ENCODE data around the gene NTM. TPM values are rescaled to one million over a fixed set of nuclear protein-coding genes. Genes with fewer than 3 reads are reported as not detected.

The NTM gene
- polyA plus RNA-seq, 1 donor (not counting 4 experiments of a cell fraction or from before 2014, with no cell fraction given): 47.9 TPM

- Histone ChIP-seq H3K4me3 (ENCODE audit: control insufficient read depth in 2 of 3, extremely low read depth in 1 of 3, insufficient read depth in 2 of 3, low read depth in 1 of 3, low read length in 3 of 3) (no peak overlapping the region), H3K9me1 (ENCODE audit: control insufficient read depth, extremely low read depth, insufficient read depth, low read length) (no peaks in the 10 kb centered on the region), H3K36me3 (ENCODE audit: control insufficient read depth in 2 of 2, extremely low read depth in 1 of 2, insufficient read depth in 2 of 2, low read length in 2 of 2) (no peaks in the 10 kb centered on the region), H3K27me3 (ENCODE audit: control insufficient read depth, extremely low read depth, insufficient read depth, low read length) (no peaks in the 10 kb centered on the region), H3K9ac (ENCODE audit: control insufficient read depth, extremely low read depth, insufficient read depth, low read length) (no peak overlapping the region), H3K9me3 (ENCODE audit: control insufficient read depth, low read depth, low read length) (no peaks in the 10 kb centered on the region), H2AFZ (ENCODE audit: control insufficient read depth, low read length) (no peak overlapping the region), H3K4me2 (ENCODE audit: control insufficient read depth, extremely low read depth, insufficient read depth, low read depth, low read length) (no peak overlapping the region), H3K79me2 (ENCODE audit: control insufficient read depth, insufficient read depth, low read length) (no peaks in the 10 kb centered on the region), H3K4me1 (ENCODE audit: control insufficient read depth, extremely low read depth, insufficient read depth, low read length) (no peaks in the 10 kb centered on the region), H4K20me1 (ENCODE audit: control insufficient read depth, extremely low read depth, insufficient read depth, low read length) (no peaks in the 10 kb centered on the region), H3K27ac (ENCODE audit: control insufficient read depth, insufficient read depth, low read length) (no peak overlapping the region)
- no peak for DNase-seq (ENCODE audit: low read depth, low spot score)
- TF ChIP-seq EZH2 (IDR thresholded peaks at IDR 0.05; ENCODE audit: low read length): no peak
- TF ChIP-seq, protein P1, sequence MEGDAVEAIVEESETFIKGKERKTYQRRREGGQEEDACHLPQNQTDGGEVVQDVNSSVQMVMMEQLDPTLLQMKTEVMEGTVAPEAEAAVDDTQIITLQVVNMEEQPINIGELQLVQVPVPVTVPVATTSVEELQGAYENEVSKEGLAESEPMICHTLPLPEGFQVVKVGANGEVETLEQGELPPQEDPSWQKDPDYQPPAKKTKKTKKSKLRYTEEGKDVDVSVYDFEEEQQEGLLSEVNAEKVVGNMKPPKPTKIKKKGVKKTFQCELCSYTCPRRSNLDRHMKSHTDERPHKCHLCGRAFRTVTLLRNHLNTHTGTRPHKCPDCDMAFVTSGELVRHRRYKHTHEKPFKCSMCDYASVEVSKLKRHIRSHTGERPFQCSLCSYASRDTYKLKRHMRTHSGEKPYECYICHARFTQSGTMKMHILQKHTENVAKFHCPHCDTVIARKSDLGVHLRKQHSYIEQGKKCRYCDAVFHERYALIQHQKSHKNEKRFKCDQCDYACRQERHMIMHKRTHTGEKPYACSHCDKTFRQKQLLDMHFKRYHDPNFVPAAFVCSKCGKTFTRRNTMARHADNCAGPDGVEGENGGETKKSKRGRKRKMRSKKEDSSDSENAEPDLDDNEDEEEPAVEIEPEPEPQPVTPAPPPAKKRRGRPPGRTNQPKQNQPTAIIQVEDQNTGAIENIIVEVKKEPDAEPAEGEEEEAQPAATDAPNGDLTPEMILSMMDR (optimal IDR thresholded peaks at IDR 0.05 in 1 of 3, IDR thresholded peaks at IDR 0.05 in 1 of 3, conservative IDR thresholded peaks at IDR 0.05 in 1 of 3; ENCODE audit: extremely low read depth in 1 of 3, insufficient read depth in 2 of 3, low read length in 3 of 3): no peak
- FAIRE-seq: no peak
- dilution Hi-C loops (cut with MboI; ENCODE audit: extremely low pct_ligation_motif_present, low sequenced_read_pairs): no loop called here
Measured at GRCh38 chr11:131632971-131633370, 262.6 kb downstream of the NTM start.

DNA sequence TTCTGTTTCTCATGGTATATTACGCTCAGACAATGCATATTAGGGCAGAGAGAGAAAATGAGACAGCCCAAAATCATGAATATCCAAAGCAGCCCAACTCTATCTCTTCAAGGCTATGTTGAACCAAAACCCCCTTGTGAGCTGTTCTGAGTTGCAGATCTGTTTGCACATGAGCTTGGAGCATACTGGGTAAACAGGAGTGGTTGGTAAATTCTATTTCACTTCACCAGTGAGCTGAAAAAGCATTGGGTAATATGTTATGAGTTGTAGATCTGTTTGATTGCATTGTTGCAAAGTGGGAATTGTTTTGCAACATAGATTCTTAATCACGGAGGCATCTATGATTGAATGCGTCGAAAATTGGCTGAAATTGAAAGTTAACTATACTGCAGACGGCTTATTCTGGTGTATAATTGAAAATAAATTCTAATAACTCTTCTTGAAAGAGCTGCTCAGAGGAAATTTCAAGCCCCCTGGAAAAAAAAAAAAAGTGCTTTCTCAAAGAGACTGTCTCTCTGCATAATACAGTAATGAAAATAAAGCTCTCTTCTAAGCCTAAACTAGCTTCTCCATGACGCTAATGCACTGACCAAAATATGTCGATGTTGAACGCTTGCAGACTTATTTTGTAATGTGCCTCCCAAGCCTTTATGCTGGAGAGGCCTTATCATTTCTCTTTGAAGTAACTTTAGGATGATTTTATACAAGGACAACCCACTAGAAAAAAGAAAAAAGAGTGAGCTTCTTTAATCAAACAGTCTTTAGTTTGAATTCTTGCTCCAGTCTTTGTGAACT is 263.7 kb downstream of the NTM start:
- no peak overlapping the region for H3K27ac ChIP-seq (ENCODE audit: control insufficient read depth, insufficient read depth, low read length)
- no peaks in the 10 kb centered on the region for H3K79me2 ChIP-seq (ENCODE audit: control insufficient read depth, insufficient read depth, low read length)
- TF ChIP-seq, protein P1 (optimal IDR thresholded peaks at IDR 0.05 in 1 of 3, IDR thresholded peaks at IDR 0.05 in 1 of 3, conservative IDR thresholded peaks at IDR 0.05 in 1 of 3; ENCODE audit: extremely low read depth in 1 of 3, insufficient read depth in 2 of 3, low read length in 3 of 3): no peak
- TF ChIP-seq EZH2 (IDR thresholded peaks at IDR 0.05; ENCODE audit: low read length): no peak
- no peaks in the 10 kb centered on the region for H3K9me3 ChIP-seq (ENCODE audit: control insufficient read depth, low read depth, low read length)
- FAIRE-seq (no peak), DNase-seq (ENCODE audit: low read depth, low spot score) (no peak)
- no peak overlapping the region for H3K4me2 ChIP-seq (ENCODE audit: control insufficient read depth, extremely low read depth, insufficient read depth, low read depth, low read length)
- H3K36me3 ChIP-seq (ENCODE audit: control insufficient read depth in 2 of 2, extremely low read depth in 1 of 2, insufficient read depth in 2 of 2, low read length in 2 of 2): no peaks in the 10 kb centered on the region
- no peak overlapping the region for H3K9ac ChIP-seq (ENCODE audit: control insufficient read depth, extremely low read depth, insufficient read depth, low read length)
- no peaks in the 10 kb centered on the region for H3K9me1 ChIP-seq (ENCODE audit: control insufficient read depth, extremely low read depth, insufficient read depth, low read length)
- no peaks in the 10 kb centered on the region for H3K27me3 ChIP-seq (ENCODE audit: control insufficient read depth, extremely low read depth, insufficient read depth, low read length)
- H3K4me1 ChIP-seq (ENCODE audit: control insufficient read depth, extremely low read depth, insufficient read depth, low read length): no peaks in the 10 kb centered on the region
- dilution Hi-C loops (cut with MboI; ENCODE audit: extremely low pct_ligation_motif_present, low sequenced_read_pairs): no loop called here
- H4K20me1 ChIP-seq (ENCODE audit: control insufficient read depth, extremely low read depth, insufficient read depth, low read length): no peaks in the 10 kb centered on the region
- H2AFZ ChIP-seq (ENCODE audit: control insufficient read depth, low read length): no peak overlapping the region
- H3K4me3 ChIP-seq (ENCODE audit: control insufficient read depth in 2 of 3, extremely low read depth in 1 of 3, insufficient read depth in 2 of 3, low read depth in 1 of 3, low read length in 3 of 3): no peak overlapping the region
